GM23248 (cell line): Measurements from ENCODE around the gene AMIGO2.

Experiments used
- EZH2 ChIP-seq: fragments of 200-600 bp; sonication (generic); IDR thresholded peaks from 2 replicates; pipeline ENCODE4 v1.6.1; 2018; ENCODE audit warnings: antibody characterized with exemption, mild to moderate bottlenecking; ENCODE audit not compliant: insufficient read depth, poor library complexity, severe bottlenecking
- EZH2phosphoT487 ChIP-seq: fragments of 200-600 bp; sonication (generic); IDR thresholded peaks from 2 replicates; pipeline ENCODE4 v1.6.1; 2018; ENCODE audit warnings: antibody characterized with exemption, moderate library complexity, mild to moderate bottlenecking, low read depth; ENCODE audit not compliant: insufficient read depth

DNA sequence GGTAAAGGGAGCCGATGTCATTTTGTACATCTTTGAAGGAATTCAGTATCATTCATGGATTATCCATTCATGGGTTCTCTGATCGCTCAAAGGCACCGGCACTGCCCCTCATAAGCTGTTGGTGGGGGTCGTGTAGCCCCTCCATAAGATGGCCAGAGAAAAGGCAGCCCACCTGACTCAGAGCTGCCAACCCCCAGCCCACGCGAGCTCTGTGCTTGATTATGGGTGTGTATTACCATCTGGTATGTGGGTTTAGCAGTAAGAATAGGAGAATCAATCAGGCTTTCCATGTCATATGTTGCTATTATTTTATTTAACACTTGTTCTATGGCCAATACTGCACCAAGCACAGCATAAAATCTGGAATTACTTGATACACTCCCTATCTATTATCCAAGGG, 32.1 kb upstream of the AMIGO2 start:
- TF ChIP-seq EZH2 (no peak), EZH2phosphoT487 (no peak)
